OCI-LY7 (cell line): ENCODE results near the gene LRIG1. TPM values are rescaled to one million over a fixed set of nuclear protein-coding genes. Genes with fewer than 3 reads are reported as not detected.

Source experiments
- BruUV-seq: library from RNA; stranded (reverse); fragments of 400-500 nt; replicated peaks from 2 replicates; lab custom pipeline; 2021; lab: Mats Ljungman, UMichigan
- CTCF ChIA-PET: fragments of 300-600 bp; sonication (Branson Sonifier 250); formaldehyde crosslinking; loops from one replicate; lab custom pipeline; 2022; ENCODE audit warnings: antibody characterized with exemption; ENCODE audit not compliant: unreplicated experiment; lab: Charles Lee
- POLR2A ChIA-PET: fragments of 300-600 bp; sonication (Branson Sonifier 250); formaldehyde crosslinking; loops from one replicate; lab custom pipeline; 2022; ENCODE audit warnings: antibody characterized with exemption; lab: Charles Lee
- DNase-seq: peaks from one replicate; pipeline ENCODE4 v3.0.0-alpha.2; 2015; ENCODE audit warnings: low spot score
- H2AFZ ChIP-seq: fragments of 200-600 bp; sonication (generic), shearing (Covaris generic); 2 replicates; pipeline ENCODE4 v1.6.1; 2014; ENCODE audit warnings: mild to moderate bottlenecking, antibody characterized with exemption, low read length, moderate library complexity
- H3K27ac ChIP-seq: fragments of 200-600 bp; sonication (generic); 2 replicates; pipeline ENCODE4 v1.5.1; 2014; ENCODE audit warnings: mixed run types, low read depth, mild to moderate bottlenecking, moderate library complexity, low read length, inconsistent platforms; ENCODE audit not compliant: poor library complexity, severe bottlenecking
- H3K36me3 ChIP-seq: fragments of 200-600 bp; sonication (generic); 2 replicates; pipeline ENCODE4 v1.6.1; 2014; ENCODE audit warnings: mild to moderate bottlenecking, antibody characterized with exemption, low read length, moderate library complexity, mixed read lengths; ENCODE audit not compliant: insufficient read depth
- H3K4me1 ChIP-seq: fragments of 200-600 bp; sonication (generic); 2 replicates; pipeline ENCODE4 v1.5.1; 2014; ENCODE audit warnings: mild to moderate bottlenecking, low read length; ENCODE audit not compliant: insufficient read depth, poor library complexity, severe bottlenecking
- H3K4me2 ChIP-seq: fragments of 200-600 bp; sonication (generic); 2 replicates; pipeline ENCODE4 v1.6.1; 2014; ENCODE audit warnings: mild to moderate bottlenecking, low read length
- H3K4me3 ChIP-seq: fragments of 200-600 bp; sonication (generic); 2 replicates; pipeline ENCODE4 v1.5.1; 2014; ENCODE audit warnings: mild to moderate bottlenecking, low read depth, low read length; ENCODE audit not compliant: poor library complexity, severe bottlenecking
- H3K79me2 ChIP-seq: fragments of 200-600 bp; sonication (generic); 2 replicates; pipeline ENCODE4 v1.6.1; 2016; ENCODE audit warnings: low read depth, mild to moderate bottlenecking, low read length, moderate library complexity, mixed read lengths; ENCODE audit not compliant: insufficient read depth
- H3K9me2 ChIP-seq: fragments of 200-600 bp; sonication (generic); 2 replicates; pipeline ENCODE4 v1.6.1; 2016; ENCODE audit warnings: mild to moderate bottlenecking, low read length, mixed read lengths; ENCODE audit not compliant: insufficient read depth
- H3K9me3 ChIP-seq: fragments of 200-600 bp; sonication (generic); 2 replicates; pipeline ENCODE4 v1.6.1; 2014; ENCODE audit warnings: mild to moderate bottlenecking, mixed run types, low read length, mixed read lengths
- H4K20me1 ChIP-seq: fragments of 200-600 bp; sonication (generic); 2 replicates; pipeline ENCODE4 v1.6.1; 2014; ENCODE audit warnings: mild to moderate bottlenecking, antibody characterized with exemption, low read length, moderate library complexity, mixed read lengths; ENCODE audit not compliant: insufficient read depth
- CTCF ChIP-seq: fragments of 200-600 bp; sonication (generic); conservative IDR thresholded peaks from 2 replicates; pipeline ENCODE4 v1.5.1; 2014; ENCODE audit warnings: mild to moderate bottlenecking, antibody characterized with exemption, low read length, moderate library complexity, mixed read lengths
- EZH2phosphoT487 ChIP-seq: fragments of 200-600 bp; sonication (generic); IDR thresholded peaks from 2 replicates; pipeline ENCODE4 v1.6.1; 2018; ENCODE audit warnings: low read depth, borderline replicate concordance, mild to moderate bottlenecking, mixed run types, antibody characterized with exemption, low read length, moderate library complexity, mixed read lengths
- intact Hi-C: fragments of 100-400 bp; cut with micrococcal nuclease; formaldehyde crosslinking; loops from one replicate; pipeline ENCODE4 v1.10.0; 2022; ENCODE audit not compliant: unreplicated experiment
- total RNA-seq, 2 experiments: library from RNA; depleted of rRNA in 1 of 2; stranded (reverse); fragments of >200 nt in 1 of 2; shearing (Covaris generic) in 1 of 2; gene quantifications; 2 replicates each; pipeline ENCODE4 v1.2.3, GENCODE V29; 2014 to 2022

LRIG1 gene
- total RNA-seq, 2 experiments from 2014 or later: 84.2 to 115 TPM

GRCh38 chr3:66463054-66463631 is 37.7 kb downstream of the LRIG1 start:
- POLR2A ChIA-PET: interaction anchor here (0.9 to 2.0 kb wide), 9 partner anchors 9 to 36 kb away, joined by 3 to 9 read pairs (median 4); no protein-coding TSS in a partner anchor
- Histone ChIP-seq H4K20me1 (peaks cover 25% of the 10 kb centered on the region), H3K4me1 (peaks cover 27% of the 10 kb centered on the region)

GRCh38 chr3:66457252-66457651 is 43.6 kb downstream of the LRIG1 start:
- Histone ChIP-seq H3K36me3 (peaks cover 100% of the 10 kb centered on the region), H3K4me3 (no peak overlapping the region), H2AFZ (no peak overlapping the region), H3K9me3 (no peaks in the 10 kb centered on the region), H3K79me2 (peaks cover 64% of the 10 kb centered on the region), H3K4me2 (no peak overlapping the region), H3K27ac (no peak overlapping the region), H4K20me1 (peaks cover 12% of the 10 kb centered on the region; the same call in 1 of the 2 replicates), H3K4me1 (no peaks in the 10 kb centered on the region), H3K9me2 (no peaks in the 10 kb centered on the region)
- no peak for DNase-seq
- ChIA-PET POLR2A (no interaction called here), CTCF (no interaction called here)
- TF ChIP-seq CTCF: no peak
- TF ChIP-seq EZH2phosphoT487: no peak
- intact Hi-C loops: no loop called here
- BruUV-seq: no TSS peak

More at GRCh38 chr3:66463054-66463631, 37.7 kb downstream of the LRIG1 start:
- CTCF ChIA-PET: no interaction called here
- Histone ChIP-seq H2AFZ (no peak overlapping the region), H3K4me3 (no peak overlapping the region), H3K4me2 (no peak overlapping the region), H3K9me3 (no peaks in the 10 kb centered on the region), H3K9me2 (no peaks in the 10 kb centered on the region), H3K79me2 (peaks cover 84% of the 10 kb centered on the region), H3K36me3 (peaks cover 70% of the 10 kb centered on the region), H3K27ac (no peak overlapping the region)
- no peak for DNase-seq
- intact Hi-C loops: no loop called here
- BruUV-seq: no TSS peak
- TF ChIP-seq EZH2phosphoT487 (no peak), CTCF (no peak)

- Histone ChIP-seq H3K9me2 (no peaks in the 10 kb centered on the region), H3K36me3 (peaks cover 100% of the 10 kb centered on the region), H4K20me1 (peaks cover 12% of the 10 kb centered on the region; the same call in 1 of the 2 replicates), H3K9me3 (no peaks in the 10 kb centered on the region), H3K4me3 (no peak overlapping the region), H2AFZ (no peak overlapping the region), H3K4me1 (no peaks in the 10 kb centered on the region), H3K27ac (no peak overlapping the region), H3K79me2 (peaks cover 63% of the 10 kb centered on the region), H3K4me2 (no peak overlapping the region)
- POLR2A ChIA-PET: interaction anchor here (1.0 kb wide), 1 partner anchor 37 kb away, joined by 4 read pairs; no protein-coding TSS in a partner anchor
- BruUV-seq: no TSS peak
- no peak for DNase-seq
- intact Hi-C loops: no loop called here
- CTCF ChIA-PET: no interaction called here
- TF ChIP-seq EZH2phosphoT487 (no peak), CTCF (no peak)
Measured at GRCh38 chr3:66456711-66457173, 44.1 kb downstream of the LRIG1 start.
